Uterus (tissue), 2 donors: ENCODE data around the gene CPSF2.

Source experiments
- POLR2A ChIP-seq, 2 donors: fragments of 450-650 bp; IDR thresholded peaks; one replicate each; pipeline ENCODE4 v1.6.1; 2016; ENCODE audit warnings: antibody characterized with exemption in 2 of 2, mild to moderate bottlenecking in 1 of 2, moderate library complexity in 1 of 2
- TF ChIP-seq, protein P1 (sequence below), 4 experiments: fragments of 200-600 bp in 2 of 4; fragments of 450-650 bp in 2 of 4; sonication (generic) in 2 of 4; IDR thresholded peaks; one replicate each; pipeline ENCODE4 v1.5.1; 2016 to 2019; ENCODE audit warnings: antibody characterized with exemption in 4 of 4, mild to moderate bottlenecking in 2 of 4, moderate library complexity in 1 of 4

DNA sequence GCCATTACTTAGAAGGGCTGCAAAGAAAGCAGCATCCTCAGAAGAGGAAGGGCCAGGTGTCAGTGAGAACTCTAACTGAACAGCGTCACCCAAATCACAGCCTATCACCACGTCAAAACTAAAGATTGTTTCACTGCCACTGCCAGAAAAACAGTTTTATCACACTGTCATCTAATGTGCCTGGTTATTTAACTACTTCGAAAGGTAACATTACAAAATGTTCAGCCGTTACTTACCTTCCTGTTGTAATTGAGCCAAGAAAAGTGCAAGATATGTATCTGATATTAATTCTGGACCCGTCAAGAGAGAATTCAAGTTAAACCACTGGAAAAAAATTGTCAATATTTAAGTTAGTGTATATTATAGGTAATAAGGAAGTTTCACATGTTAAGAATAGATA, 33.3 kb upstream of the CPSF2 start:
- TF ChIP-seq, protein P1, sequence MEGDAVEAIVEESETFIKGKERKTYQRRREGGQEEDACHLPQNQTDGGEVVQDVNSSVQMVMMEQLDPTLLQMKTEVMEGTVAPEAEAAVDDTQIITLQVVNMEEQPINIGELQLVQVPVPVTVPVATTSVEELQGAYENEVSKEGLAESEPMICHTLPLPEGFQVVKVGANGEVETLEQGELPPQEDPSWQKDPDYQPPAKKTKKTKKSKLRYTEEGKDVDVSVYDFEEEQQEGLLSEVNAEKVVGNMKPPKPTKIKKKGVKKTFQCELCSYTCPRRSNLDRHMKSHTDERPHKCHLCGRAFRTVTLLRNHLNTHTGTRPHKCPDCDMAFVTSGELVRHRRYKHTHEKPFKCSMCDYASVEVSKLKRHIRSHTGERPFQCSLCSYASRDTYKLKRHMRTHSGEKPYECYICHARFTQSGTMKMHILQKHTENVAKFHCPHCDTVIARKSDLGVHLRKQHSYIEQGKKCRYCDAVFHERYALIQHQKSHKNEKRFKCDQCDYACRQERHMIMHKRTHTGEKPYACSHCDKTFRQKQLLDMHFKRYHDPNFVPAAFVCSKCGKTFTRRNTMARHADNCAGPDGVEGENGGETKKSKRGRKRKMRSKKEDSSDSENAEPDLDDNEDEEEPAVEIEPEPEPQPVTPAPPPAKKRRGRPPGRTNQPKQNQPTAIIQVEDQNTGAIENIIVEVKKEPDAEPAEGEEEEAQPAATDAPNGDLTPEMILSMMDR (IDR thresholded peaks at IDR 0.05), result no peak
- TF ChIP-seq POLR2A (IDR thresholded peaks at IDR 0.05), result no peak
